Measurements from ENCODE around the gene OGG1. TPM values are rescaled to one million over a fixed set of nuclear protein-coding genes. Genes with fewer than 3 reads are reported as not detected.

Gene OGG1
- total RNA-seq = 9.6 TPM

DNA sequence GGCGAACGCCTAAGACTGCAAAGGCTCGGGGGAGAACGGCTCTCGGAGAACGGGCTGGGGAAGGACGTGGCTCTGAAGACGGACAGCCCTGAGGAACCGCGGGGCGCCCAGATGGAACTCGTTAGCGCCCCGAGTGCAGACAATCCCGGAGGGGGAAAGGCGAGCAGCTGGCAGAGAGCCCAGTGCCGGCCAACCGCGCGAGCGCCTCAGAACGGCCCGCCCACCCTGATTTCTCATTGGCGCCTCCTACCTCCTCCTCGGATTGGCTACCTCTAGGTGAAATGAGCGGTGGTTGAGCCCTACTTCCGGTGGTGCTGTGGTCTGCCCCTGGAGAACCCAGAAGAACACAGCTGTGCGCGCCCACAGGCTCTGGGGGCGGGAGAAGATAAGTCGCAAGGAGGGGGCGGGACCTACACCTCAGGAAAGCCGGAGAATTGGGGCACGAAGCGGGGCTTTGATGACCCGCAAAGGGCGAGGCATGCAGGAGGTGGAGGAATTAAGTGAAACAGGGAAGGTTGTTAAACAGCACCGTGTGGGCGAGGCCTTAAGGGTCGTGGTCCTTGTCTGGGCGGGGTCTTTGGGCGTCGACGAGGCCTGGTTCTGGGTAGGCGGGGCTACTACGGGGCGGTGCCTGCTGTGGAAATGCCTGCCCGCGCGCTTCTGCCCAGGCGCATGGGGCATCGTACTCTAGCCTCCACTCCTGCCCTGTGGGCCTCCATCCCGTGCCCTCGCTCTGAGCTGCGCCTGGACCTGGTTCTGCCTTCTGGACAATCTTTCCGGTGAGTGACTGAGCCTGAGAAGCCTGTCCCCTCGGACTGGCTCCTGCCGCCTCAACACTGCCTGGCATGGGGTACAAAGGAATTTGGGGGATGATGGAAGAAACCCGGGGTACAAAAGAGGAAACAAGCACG lies at the start of gene OGG1:
TSS of gene OGG1 (plus strand) at position 308 of the 911 bp plus-strand sequence. CDS start at position 643, 335 bp downstream.
- peak; percentile 97 for ATAC-seq

DNA sequence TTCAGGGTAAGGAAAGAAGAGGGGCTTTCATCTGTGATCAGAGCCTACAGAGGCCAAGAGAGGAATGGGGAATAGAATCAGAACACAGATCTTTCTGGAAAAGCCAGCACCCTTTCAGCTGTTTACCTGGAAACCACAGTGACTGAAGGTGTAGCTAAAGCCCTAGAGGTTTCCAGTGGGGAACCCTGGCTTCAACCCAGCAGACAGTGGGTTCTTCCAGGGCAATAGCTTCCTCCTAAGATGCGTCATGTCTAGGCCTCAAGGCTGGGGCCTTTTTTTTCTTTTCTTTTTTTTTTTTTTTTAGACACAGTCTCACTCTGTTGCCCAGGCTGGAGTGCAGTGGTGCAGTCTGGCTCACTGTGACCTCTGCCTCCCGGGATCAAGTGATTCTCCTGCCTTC lies 49.2 kb upstream of the OGG1 start:
- no peak for ATAC-seq

GRCh38 chr3:9701006-9701405 lies 48.7 kb upstream of the OGG1 start:
- no peak for ATAC-seq

- no peak for ATAC-seq
Observed at GRCh38 chr3:9701711-9702110, 48.0 kb upstream of the OGG1 start.

DNA sequence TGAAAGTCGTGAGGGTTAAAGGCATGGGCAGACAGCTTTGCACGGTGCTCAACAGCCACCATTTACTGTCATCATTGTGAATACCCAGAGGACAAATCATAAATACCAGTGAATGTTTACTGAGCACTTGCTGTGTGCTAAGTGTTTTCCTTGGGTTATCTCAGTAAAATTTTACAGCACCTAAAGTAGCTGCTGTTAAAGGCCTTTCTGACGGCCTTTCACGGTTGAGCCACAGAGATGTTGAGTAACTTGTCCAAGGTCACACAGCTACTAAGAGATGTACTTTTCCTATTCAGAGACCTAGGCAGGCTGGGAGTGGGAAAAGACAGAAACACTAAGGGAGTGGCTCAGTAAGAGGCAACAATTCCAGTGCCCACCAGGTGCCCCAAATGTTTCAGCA lies 46.5 kb upstream of the OGG1 start:
- no peak for ATAC-seq

DNA sequence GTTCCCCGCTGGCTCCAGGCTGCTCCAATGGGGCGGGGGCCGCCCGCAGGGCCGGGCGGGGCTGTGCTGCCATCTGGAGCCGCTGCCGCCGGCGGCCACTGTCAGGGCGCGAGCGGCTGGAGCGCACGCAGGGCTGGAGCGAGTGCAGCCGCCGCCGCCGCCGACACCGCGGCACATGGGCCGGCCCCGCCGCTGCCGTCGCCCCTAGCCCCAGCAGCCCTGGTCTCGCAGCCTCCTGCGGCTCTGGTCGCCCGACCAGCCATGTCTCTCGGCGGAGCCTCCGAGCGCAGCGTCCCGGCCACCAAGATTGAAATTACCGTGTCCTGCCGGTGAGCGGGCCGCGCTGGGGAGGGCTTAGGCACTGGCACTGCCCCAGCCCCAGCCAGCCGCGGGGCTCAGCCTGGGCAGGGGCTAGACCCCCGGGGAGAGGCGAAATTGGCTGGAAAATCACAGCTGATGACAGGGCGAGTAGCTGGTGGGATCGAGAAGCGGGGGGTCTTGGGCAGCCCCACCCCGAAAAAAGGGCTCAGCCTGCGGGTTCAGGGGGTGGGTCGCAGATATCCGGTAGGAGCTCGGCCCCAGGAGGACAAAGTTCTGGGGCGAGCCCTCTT lies 45.9 kb upstream of the OGG1 start, which contains the start of gene CPNE9:
TSS of gene CPNE9 (plus strand) at position 98 of the 611 bp plus-strand sequence. CDS start at position 262, 164 bp downstream.
- peak; percentile 42 for ATAC-seq

DNA sequence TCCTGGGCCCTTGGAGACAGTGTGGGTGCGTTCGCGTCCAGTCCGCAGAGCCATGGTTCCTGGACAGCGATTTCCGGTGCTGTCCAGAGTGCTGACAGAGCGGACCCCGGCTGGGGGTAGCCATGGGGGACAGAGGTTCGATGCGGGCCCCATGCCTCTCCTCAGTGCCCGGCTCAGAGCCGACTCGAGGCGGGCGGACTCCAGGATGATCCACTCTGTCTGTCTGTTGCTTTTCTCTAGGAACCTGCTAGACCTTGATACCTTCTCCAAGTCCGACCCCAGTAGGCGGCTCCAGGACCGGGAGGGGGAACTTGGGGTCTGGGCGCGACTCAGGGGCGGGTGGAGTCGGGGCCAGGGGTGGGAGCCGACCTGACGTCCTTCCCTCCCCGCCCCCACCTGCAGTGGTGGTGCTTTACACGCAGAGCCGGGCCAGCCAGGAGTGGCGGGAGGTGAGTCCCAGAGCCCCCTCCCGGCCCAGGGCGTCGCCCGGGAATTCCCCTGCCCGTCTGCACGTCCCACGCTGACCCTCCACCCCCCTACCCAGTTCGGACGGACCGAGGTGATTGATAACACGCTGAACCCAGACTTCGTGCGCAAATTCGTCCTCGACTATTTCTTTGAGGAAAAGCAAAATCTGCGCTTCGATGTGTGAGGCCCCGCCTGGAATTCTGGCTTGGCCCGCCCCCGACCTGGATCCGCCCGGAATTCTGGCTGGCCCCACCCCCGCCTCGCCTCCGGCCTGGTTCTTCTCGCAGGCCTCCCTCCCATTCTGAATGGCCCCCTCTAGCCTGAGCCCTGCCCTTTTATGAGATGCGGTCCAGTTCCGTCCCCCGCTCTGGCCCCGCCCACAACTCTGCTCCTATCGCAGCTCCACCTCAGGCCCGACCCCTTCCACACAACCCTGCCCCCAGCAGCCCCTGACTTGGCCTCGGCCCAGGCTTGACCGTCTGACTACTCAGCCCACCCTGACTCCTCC lies 45.1 kb upstream of the OGG1 start:
- ATAC-seq = peak; percentile 52

DNA sequence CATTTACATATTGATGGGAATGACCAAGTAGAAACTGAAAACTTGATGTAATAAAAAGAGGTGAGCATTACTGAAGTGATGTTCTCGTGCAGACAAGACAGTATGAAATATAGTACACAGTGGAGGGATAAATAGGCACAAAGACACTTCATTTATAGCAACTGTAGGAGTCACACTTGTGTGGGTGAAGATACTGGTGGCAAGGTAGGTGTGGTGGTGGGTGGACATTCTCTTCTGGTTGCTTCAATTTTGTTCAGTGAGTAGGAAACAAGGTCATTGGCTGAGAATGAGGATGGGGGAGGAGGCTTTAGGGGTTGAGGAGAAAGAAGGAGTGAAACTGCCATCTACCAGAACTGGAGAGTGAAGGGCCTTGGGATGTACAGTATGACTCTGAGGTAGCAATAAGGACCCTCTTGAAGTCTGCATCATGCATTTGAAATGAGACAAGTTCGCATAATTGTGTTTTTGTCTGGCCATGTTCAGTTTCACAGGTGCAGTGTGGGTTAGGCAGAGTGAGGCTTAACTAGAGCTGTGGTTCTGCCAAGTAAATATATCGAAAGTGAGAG lies 39.5 kb upstream of the OGG1 start:
- ATAC-seq = no peak

- no peak for ATAC-seq
Observed at GRCh38 chr3:9712415-9712814, 37.3 kb upstream of the OGG1 start.

DNA sequence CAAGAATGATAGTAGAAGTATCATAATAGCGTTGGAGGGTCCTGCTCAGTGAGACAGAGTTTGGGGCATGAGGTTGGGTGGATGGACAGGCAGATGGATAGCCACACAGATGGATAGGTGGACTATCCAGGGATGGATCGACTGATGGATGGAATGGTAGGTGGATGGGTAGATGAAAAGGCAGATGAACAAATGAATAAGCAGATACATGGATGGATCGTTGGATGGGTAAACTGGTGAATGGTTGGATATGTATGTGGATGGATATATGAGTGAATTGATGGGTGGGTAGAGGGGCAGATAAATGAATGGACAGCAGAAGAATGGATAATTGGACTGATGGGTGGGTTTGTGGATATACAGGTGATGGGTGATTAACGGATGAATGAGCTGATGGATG lies 36.6 kb upstream of the OGG1 start:
- no peak for ATAC-seq

DNA sequence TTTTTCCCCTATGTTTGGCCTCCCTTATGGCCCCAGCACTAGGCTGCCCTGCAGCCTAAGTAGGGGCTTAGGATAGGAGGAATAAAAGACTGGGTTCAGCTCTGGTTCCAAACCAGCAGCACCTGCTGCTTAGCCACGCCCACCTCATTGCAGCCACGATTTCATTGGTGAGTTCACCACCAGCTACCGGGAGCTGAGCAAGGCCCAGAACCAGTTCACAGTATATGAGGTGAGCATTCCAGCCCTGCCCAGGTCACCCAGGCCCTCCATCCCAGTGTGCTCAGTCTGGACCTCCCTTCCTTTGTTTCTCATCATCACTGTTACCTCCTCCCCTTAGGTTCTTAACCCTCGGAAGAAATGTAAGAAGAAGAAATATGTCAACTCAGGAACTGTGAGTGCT lies 34.6 kb upstream of the OGG1 start:
- ATAC-seq = peak; percentile 74

DNA sequence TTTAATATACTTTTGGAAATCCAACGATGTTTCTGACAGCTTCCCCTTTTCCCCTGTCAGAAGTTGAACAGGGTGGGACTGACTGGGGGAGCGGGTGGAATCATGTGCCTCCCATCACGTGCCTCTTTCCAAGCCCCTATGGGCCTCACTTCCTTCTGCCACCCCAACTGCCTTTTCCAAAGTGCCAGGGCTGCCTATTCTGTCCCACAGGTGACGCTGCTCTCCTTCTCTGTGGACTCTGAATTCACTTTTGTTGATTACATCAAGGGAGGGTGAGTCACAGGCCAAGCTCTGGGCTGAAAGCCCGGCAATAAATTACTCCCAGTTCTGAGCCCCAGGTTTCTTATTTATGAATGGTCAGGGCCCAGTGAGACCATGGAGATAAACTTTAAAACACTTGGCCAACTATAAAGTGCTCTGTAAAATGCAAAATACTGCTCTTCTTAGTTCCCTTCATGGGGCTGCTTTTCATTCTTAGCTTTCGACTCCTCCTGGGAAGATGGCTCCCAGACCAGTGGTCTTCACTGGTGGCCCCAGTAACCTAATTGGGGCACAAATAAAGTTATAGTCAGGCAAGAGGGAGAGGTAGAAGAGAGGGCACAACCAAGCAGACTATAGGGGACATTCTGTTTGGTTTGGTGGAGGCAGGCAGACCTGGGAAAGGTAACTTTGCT lies 33.9 kb upstream of the OGG1 start:
- peak; percentile 96 for ATAC-seq

GRCh38 chr3:9716801-9717555 lies 32.8 kb upstream of the OGG1 start:
- ATAC-seq = no peak

DNA sequence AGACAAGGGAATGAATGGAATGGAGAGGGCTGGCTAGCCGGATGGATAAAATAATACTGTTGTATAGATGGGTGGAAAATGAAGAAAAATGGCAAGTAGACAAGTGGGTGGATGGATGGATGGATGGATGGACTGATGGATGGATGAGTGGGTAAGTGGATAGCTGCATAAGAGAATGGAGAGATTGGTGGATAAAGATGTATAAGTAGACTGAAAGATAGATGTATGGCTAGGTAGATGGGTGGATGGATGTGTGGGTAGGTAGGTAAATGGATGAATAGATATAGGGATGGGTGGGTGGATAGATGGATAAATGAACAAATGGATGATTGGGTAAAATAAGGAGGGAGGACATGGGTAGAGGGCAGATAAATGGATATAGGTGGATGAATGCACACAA lies 32.2 kb upstream of the OGG1 start:
- no peak for ATAC-seq

- no peak for ATAC-seq
Observed at GRCh38 chr3:9718118-9718517, 31.6 kb upstream of the OGG1 start.

DNA sequence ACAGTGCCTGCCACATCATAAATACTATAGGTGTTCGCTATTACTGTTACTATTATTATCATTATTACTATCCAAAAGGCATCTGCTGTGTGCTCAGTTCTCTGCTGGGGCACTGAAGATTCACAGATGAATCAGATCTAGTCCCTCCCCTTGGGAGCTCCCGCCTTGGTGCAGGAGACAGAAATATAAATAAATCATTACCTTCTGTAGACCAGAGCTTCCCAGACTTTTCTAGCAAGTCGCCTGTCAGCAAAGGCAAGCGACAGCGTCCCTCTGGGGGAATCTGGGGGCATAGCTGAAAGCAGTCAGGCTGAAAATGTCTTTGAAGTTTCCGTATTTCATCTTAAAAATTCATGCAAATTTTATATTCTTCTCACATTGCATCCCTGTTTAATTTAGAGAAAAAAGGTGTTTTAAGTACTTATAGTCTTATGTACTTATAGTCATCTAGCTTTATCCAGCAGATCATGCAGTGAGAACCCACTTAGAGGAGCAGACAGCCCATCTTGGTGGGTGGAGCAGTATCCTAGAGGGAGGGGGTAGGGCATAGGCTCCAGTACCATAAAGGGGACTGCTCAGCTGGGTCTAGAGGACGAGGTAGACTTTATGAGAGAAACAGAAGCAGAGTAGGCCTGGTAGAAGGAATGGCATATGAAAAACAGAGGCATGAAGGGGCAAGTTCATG lies 28.6 kb upstream of the OGG1 start:
- ATAC-seq = no peak

GRCh38 chr3:9721700-9722060 lies 28.1 kb upstream of the OGG1 start:
- ATAC-seq = no peak

DNA sequence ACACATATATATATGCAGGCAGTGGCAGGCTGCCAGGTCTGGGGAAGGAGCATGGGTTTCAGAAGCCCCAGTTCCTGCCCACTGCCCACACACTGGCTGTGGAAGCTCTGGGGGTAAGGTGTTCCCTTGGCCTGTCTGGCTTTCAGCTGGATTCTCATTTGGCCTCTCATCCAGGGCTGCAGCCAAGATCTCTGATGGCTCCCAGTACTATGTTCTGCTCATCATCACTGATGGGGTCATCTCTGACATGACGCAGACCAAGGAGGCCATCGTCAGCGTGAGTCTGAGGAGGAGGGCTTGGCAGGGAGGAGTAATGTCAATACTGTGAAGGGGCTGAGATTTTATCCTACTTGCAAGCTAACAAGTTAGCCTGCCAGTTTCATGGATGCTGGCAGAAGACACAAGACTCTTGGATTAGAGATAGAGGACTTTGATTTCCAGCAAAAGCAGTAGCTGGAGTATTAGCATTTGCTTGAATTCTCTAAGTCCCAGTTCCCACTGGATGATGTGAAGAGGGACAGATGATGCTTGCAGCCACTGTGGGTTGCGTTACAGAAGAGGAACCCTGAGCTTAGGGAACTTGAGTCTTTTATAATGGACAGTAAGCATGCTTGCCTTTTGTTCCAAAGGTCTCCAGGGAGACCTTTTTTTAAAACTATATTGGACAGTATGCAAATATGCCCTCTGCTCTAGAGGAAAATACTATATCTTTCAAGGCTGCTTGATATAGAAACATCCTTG lies 23.8 kb upstream of the OGG1 start:
- no peak for ATAC-seq

DNA sequence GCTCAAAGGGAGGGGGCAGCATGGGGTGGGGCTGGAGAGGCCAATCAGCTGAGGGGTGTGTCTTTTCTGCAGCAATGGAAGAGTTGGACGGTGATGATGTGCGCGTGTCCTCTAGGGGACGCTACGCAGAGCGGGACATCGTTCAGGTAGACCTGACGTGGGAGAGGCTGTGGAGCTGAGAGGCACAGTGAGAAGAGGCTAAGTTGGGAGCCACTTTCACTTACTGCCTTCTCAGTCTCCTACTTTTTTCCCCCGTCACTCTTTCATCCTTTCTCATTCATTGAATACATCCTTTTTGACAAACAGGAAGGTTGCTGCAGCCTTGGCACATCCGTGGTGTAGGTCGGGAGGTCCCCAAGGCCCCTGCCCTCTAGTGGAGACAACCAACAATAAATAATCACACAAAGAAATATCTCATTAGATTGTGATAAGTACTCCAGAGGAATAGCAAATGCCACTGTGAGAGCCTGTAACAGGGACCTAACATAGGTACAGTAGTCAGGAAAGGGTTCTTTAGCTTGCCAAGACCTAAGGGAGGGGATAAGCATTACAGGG lies 22.6 kb upstream of the OGG1 start:
- ATAC-seq = no peak
